K562 (cell line): ENCODE measurements around the gene ST7. TPM values are rescaled to one million over a fixed set of nuclear protein-coding genes. Genes with fewer than 3 reads are reported as not detected.

Experiments
- ATAC-seq: fragments of 200-7000 bp; cut with Tn5 transposase; 3 replicates; pipeline ENCODE4 v1.9.1; 2020; ENCODE audit warnings: moderate library complexity
- BruUV-seq: library from RNA; stranded (reverse); fragments of 400-500 nt; replicated peaks from 2 replicates; lab custom pipeline; 2021; lab: Mats Ljungman, UMichigan
- CTCF ChIA-PET: fragments of 300-600 bp; formaldehyde crosslinking; extraction: SDS; loops from one replicate; lab custom pipeline; 2021; ENCODE audit warnings: low intra/inter-chr PET ratio; lab: Yijun Ruan, JAX
- POLR2A ChIA-PET: fragments of 300-600, 350-650 bp; sonication (Branson Sonifier 250); formaldehyde crosslinking; extraction: SDS; loops from one replicate; lab custom pipeline; 2021; ENCODE audit warnings: antibody characterized with exemption, inconsistent platforms; lab: Yijun Ruan, JAX
- DNase-seq, 4 experiments: peaks; one replicate each; pipeline versions ENCODE4 v3.0.0 to v3.0.0-alpha.2; 2011 to 2018; ENCODE audit warnings: low spot score in 3 of 4, mixed read lengths in 3 of 4; ENCODE audit errors: extremely low read depth in 1 of 4
- FAIRE-seq: peaks from 2 replicates; lab custom pipeline; 2011; peaks lifted over from hg19 to GRCh38; lab: Jason Lieb, UNC
- H2AFZ ChIP-seq: 2 replicates; pipeline ENCODE4 v1.6.0; 2011; ENCODE audit warnings: low read depth, low read length, control low read depth, inconsistent platforms
- H3K27ac ChIP-seq: fragments of 200-600 bp; 3 replicates; pipeline ENCODE4 v1.8.0; 2011; ENCODE audit warnings: low read depth, mild to moderate bottlenecking, control low read depth, inconsistent platforms, low read length, moderate library complexity, mixed read lengths; ENCODE audit errors: extremely low read depth
- H3K27me3 ChIP-seq, 2 experiments: fragments of 300-600 bp in 1 of 2; 2 replicates in 1 of 2; 3 replicates in 1 of 2; pipeline versions ENCODE4 v1.6.0 to v1.8.0; 2011; ENCODE audit warnings: inconsistent platforms in 2 of 2, low read length in 2 of 2, mild to moderate bottlenecking in 1 of 2, mixed read lengths in 1 of 2, moderate library complexity in 1 of 2; ENCODE audit not compliant: control insufficient read depth in 2 of 2, insufficient read depth in 2 of 2
- H3K36me3 ChIP-seq: fragments of 300-600 bp; 3 replicates; pipeline ENCODE4 v1.8.0; 2011; ENCODE audit warnings: mild to moderate bottlenecking, low read length, inconsistent platforms; ENCODE audit not compliant: control insufficient read depth, insufficient read depth
- H3K4me1 ChIP-seq, 2 experiments: fragments of 200-600 bp in 1 of 2; replicated peaks in 1 of 2; 2 replicates in 1 of 2; 3 replicates in 1 of 2; pipeline versions ENCODE4 v1.5.1 to v1.8.0; 2011; ENCODE audit warnings: inconsistent platforms in 2 of 2, low read length in 2 of 2, mild to moderate bottlenecking in 1 of 2, mixed read lengths in 1 of 2, moderate library complexity in 1 of 2; ENCODE audit not compliant: control insufficient read depth in 2 of 2, insufficient read depth in 2 of 2
- H3K4me2 ChIP-seq: 2 replicates; pipeline ENCODE4 v1.6.1; 2011; ENCODE audit warnings: low read length, control low read depth, inconsistent platforms, mixed read lengths; ENCODE audit not compliant: insufficient read depth
- H3K4me3 ChIP-seq: fragments of 200-600 bp; sonication (generic), shearing (Covaris generic); 2 replicates; pipeline ENCODE4 v1.5.1; 2016; ENCODE audit warnings: control low read depth, inconsistent platforms
- H3K79me2 ChIP-seq: fragments of 200-600 bp; 3 replicates; pipeline ENCODE4 v1.8.0; 2011; ENCODE audit warnings: low read length, inconsistent platforms; ENCODE audit not compliant: control insufficient read depth, insufficient read depth
- H3K9ac ChIP-seq, 2 experiments: 2 replicates each; pipeline versions ENCODE4 v1.6.0 to v1.6.1; 2011; ENCODE audit warnings: low read depth in 2 of 2, low read length in 2 of 2, control low read depth in 1 of 2, inconsistent platforms in 1 of 2, mild to moderate bottlenecking in 1 of 2, mixed read lengths in 1 of 2; ENCODE audit not compliant: insufficient read depth in 1 of 2
- H3K9me1 ChIP-seq: one replicate; pipeline ENCODE4 v1.6.0; 2011; ENCODE audit warnings: inconsistent platforms, mild to moderate bottlenecking, low read length, moderate library complexity; ENCODE audit not compliant: control insufficient read depth, insufficient read depth
- H3K9me3 ChIP-seq: replicated peaks from 2 replicates; pipeline ENCODE4 v1.5.1; 2011; ENCODE audit warnings: low read depth, low read length, inconsistent platforms; ENCODE audit not compliant: control insufficient read depth, insufficient read depth
- H4K20me1 ChIP-seq: replicated peaks from 2 replicates; pipeline ENCODE4 v1.6.1; 2011; ENCODE audit warnings: low read length, inconsistent platforms, mixed read lengths; ENCODE audit not compliant: control insufficient read depth, insufficient read depth
- ATF1 ChIP-seq, 2 experiments: fragments of 450-650 bp in 1 of 2; IDR thresholded peaks; 2 replicates each; pipeline ENCODE4 v1.6.1; 2016; ENCODE audit warnings: missing compliant biosample characterization in 1 of 2, missing genetic modification characterization in 1 of 2
- ATF3 ChIP-seq, 2 experiments: fragments of 450-650 bp in 1 of 2; sonication (generic) in 1 of 2; formaldehyde crosslinking in 1 of 2; IDR thresholded peaks in 1 of 2; conservative IDR thresholded peaks in 1 of 2; 2 replicates each; pipeline versions ENCODE4 v1.6.1 to v1.8.1; 2016 to 2023; ENCODE audit warnings: mild to moderate bottlenecking in 2 of 2, moderate library complexity in 2 of 2, inconsistent platforms in 1 of 2, missing genetic modification reagents in 1 of 2
- CBX5 ChIP-seq: IDR thresholded peaks from 2 replicates; pipeline ENCODE4 v1.6.1; 2014; ENCODE audit warnings: low read depth, borderline replicate concordance
- DIDO1 ChIP-seq: fragments of 450-650 bp; IDR thresholded peaks from 2 replicates; pipeline ENCODE4 v1.6.1; 2016; ENCODE audit warnings: low read depth, missing biosample characterization, missing genetic modification characterization
- HDGF ChIP-seq: fragments of 450-650 bp; IDR thresholded peaks from 2 replicates; pipeline ENCODE4 v1.6.1; 2016
- HNRNPLL ChIP-seq: fragments of 200-400 bp; formaldehyde crosslinking; IDR thresholded peaks from 2 replicates; pipeline ENCODE4 v1.6.1; 2017; ENCODE audit warnings: low read length, low read depth, mild to moderate bottlenecking; ENCODE audit not compliant: poor library complexity, severe bottlenecking
- ILK ChIP-seq: fragments of 450-650 bp; IDR thresholded peaks from 2 replicates; pipeline ENCODE4 v1.6.1; 2016; ENCODE audit warnings: missing genetic modification characterization, low read depth, mild to moderate bottlenecking, missing compliant biosample characterization, moderate library complexity, borderline replicate concordance
- MTF1 ChIP-seq: fragments of 250-450 bp; sonication (Bioruptor Pico); IDR thresholded peaks from 2 replicates; pipeline ENCODE4 v1.9.0; 2021; ENCODE audit warnings: moderate library complexity, mild to moderate bottlenecking, inconsistent platforms, borderline replicate concordance
- MXD1 ChIP-seq: fragments of 250-450 bp; sonication (Bioruptor Pico); IDR thresholded peaks from 2 replicates; pipeline ENCODE4 v1.8.0; 2021; ENCODE audit warnings: borderline replicate concordance, mild to moderate bottlenecking, moderate library complexity; ENCODE audit not compliant: poor library complexity, severe bottlenecking
- NR4A1 ChIP-seq, 2 experiments: fragments of 250-450 bp in 1 of 2; fragments of 450-650 bp in 1 of 2; sonication (Bioruptor Pico) in 1 of 2; IDR thresholded peaks; 2 replicates each; pipeline versions ENCODE4 v1.4.0 to v1.6.1; 2016 to 2020; ENCODE audit warnings: mild to moderate bottlenecking in 2 of 2, missing compliant biosample characterization in 1 of 2, missing genetic modification characterization in 1 of 2, moderate library complexity in 1 of 2
- OTX1 ChIP-seq: fragments of 450-650 bp; formaldehyde crosslinking; IDR thresholded peaks from 2 replicates; pipeline ENCODE4 v1.4.0; 2022; ENCODE audit warnings: mild to moderate bottlenecking
- RAD21 ChIP-seq, 2 experiments: fragments of 250-450 bp in 1 of 2; fragments of 450-650 bp in 1 of 2; sonication (Bioruptor Pico) in 1 of 2; formaldehyde crosslinking in 1 of 2; IDR thresholded peaks in 1 of 2; conservative IDR thresholded peaks in 1 of 2; 2 replicates each; pipeline versions ENCODE4 v1.4.0 to v1.8.0; 2020 to 2022; ENCODE audit warnings: mild to moderate bottlenecking in 2 of 2, moderate library complexity in 1 of 2
- SAFB ChIP-seq: fragments of 200-400 bp; formaldehyde crosslinking; IDR thresholded peaks from 2 replicates; pipeline ENCODE4 v1.6.1; 2017; ENCODE audit warnings: low read depth, low read length, borderline replicate concordance
- SMAD3 ChIP-seq: fragments of 450-650 bp; formaldehyde crosslinking; conservative IDR thresholded peaks from 2 replicates; pipeline ENCODE4 v1.4.0; 2020; ENCODE audit warnings: mild to moderate bottlenecking
- STAT5A ChIP-seq: IDR thresholded peaks from 2 replicates; pipeline ENCODE4 v1.6.1; 2012; ENCODE audit warnings: low read length, inconsistent platforms, borderline replicate concordance
- TCFL5 ChIP-seq: fragments of 250-450 bp; sonication (Bioruptor Pico); conservative IDR thresholded peaks from 2 replicates; pipeline ENCODE4 v1.6.1; 2021; ENCODE audit warnings: mild to moderate bottlenecking, moderate library complexity, matching md5 sums
- ZBTB7A ChIP-seq: IDR thresholded peaks from 2 replicates; pipeline ENCODE4 v1.6.1; 2011; ENCODE audit warnings: low read depth, mild to moderate bottlenecking, low read length, moderate library complexity, borderline replicate concordance; ENCODE audit not compliant: control insufficient read depth
- ZBTB8A ChIP-seq: fragments of 450-650 bp; IDR thresholded peaks from 2 replicates; pipeline ENCODE4 v1.6.1; 2018; ENCODE audit warnings: mild to moderate bottlenecking, moderate library complexity; ENCODE audit not compliant: partially characterized antibody
- ZNF274 ChIP-seq: IDR thresholded peaks from 2 replicates; pipeline ENCODE4 v1.6.1; 2011; ENCODE audit warnings: low read depth, mild to moderate bottlenecking, low read length, moderate library complexity, borderline replicate concordance
- WGBS: fragments of 100-300 bp; shearing (Covaris generic); methylation state at CpG from one replicate; pipeline ENCODE4 v1.1.6; 2016; ENCODE audit warnings: low coverage, mixed read lengths; ENCODE audit not compliant: insufficient coverage; ENCODE audit errors: missing lambda C conversion rate; 5-methylcytosine and 5-hydroxymethylcytosine counted together
- in situ Hi-C: fragments of 300-500 bp; cut with MboI; formaldehyde crosslinking; loops from 4 replicates; pipeline ENCODE4 v1.15.0; 2018; ENCODE audit warnings: inconsistent platforms, mixed read lengths
- intact Hi-C: fragments of 100-400 bp; cut with micrococcal nuclease; formaldehyde crosslinking; loops from 2 replicates; pipeline ENCODE4 v1.14.2; 2022
- polyA plus RNA-seq, 8 experiments: library from polyadenylated mRNA; depleted of rRNA in 4 of 8; stranded (reverse) in 5 of 8; unstranded in 3 of 8; fragments of >200 nt; fragmentation: Nextera tagmentation in 2 of 8; fragmentation: Illumina TruSeq in 1 of 8; extraction: Ambion mirVana in 2 of 8; extraction: Trizol in 1 of 8; gene quantifications; 2 replicates each; pipeline versions ENCODE4 v1.2.1 to v1.2.3, GENCODE V29; 2011 to 2014; ENCODE audit warnings: inconsistent platforms in 1 of 8, missing spikeins in 1 of 8
- total RNA-seq, 7 experiments: library from RNA; depleted of rRNA in 6 of 7; stranded (reverse); fragments of >200 nt in 6 of 7; fragmentation: Illumina TruSeq in 2 of 7; extraction: Trizol in 2 of 7; gene quantifications; 2 replicates each; pipeline versions ENCODE4 v1.2.1 to v1.2.3, GENCODE V29; 2011 to 2021; ENCODE audit warnings: low replicate concordance in 1 of 7

The ST7 gene
- total and polyA plus RNA-seq, 9 of the 15 experiments (the other 6 are each of a cell fraction or from before 2014, with no cell fraction given): 23.9 to 56.3 (median 36.9) TPM

- H3K4me1 ChIP-seq: peaks cover 3 to 20% of the 10 kb centered on the region in 2 experiments; a peak in 4 of 5 replicates
- intact Hi-C loops (loop anchor here (2.0 kb wide), 1 partner anchor 172 kb away; no protein-coding TSS in a partner anchor), in situ Hi-C loops (no loop called here)
- H3K27ac ChIP-seq: no peak overlapping the region
- FAIRE-seq (peak; percentile 90), ATAC-seq (peak; percentile 88), DNase-seq (peak; percentile 74 to 87 (median 84))
- no peak overlapping the region for H2AFZ ChIP-seq
- H3K36me3 ChIP-seq: peaks cover 63% of the 10 kb centered on the region
- POLR2A ChIA-PET: interaction anchor here (0.6 to 1.1 kb wide), 4 partner anchors 9 to 124 kb away, joined by 3 to 4 read pairs (median 3); no protein-coding TSS in a partner anchor
- no peaks in the 10 kb centered on the region for H3K79me2 ChIP-seq
- H3K4me3 ChIP-seq: no peak overlapping the region
- no peaks in the 10 kb centered on the region for H3K9me1 ChIP-seq
- no peak overlapping the region for H3K4me2 ChIP-seq
- no peaks in the 10 kb centered on the region for H3K27me3 ChIP-seq
- no peak overlapping the region for H3K9ac ChIP-seq
- no peaks in the 10 kb centered on the region for H4K20me1 ChIP-seq
- 78% methylated on average over 5 of the region's 5 CpGs for WGBS
- CTCF ChIA-PET: interaction anchor here (0.6 kb wide), 1 partner anchor 983 kb away, joined by 4 read pairs; no protein-coding TSS in a partner anchor
- no TSS peak for BruUV-seq
- no peaks in the 10 kb centered on the region for H3K9me3 ChIP-seq
- TF ChIP-seq HDGF (no peak), ATF1 (CRISPR knock-in tag; IDR thresholded peaks at IDR 0.05) (no peak), ATF1 (tag; IDR thresholded peaks at IDR 0.05) (no peak), DIDO1 (tag) (no peak), CBX5 (no peak), HNRNPLL (no peak), ZNF274 (no peak), OTX1 (no peak), MTF1 (CRISPR knock-in tag) (no peak), ZBTB7A (no peak), ZBTB8A (no peak), MXD1 (CRISPR knock-in tag) (no peak), SMAD3 (CRISPR knock-in tag) (0 out of 2 replicates have a peak, but pooled peaks have one; percentile 19), TCFL5 (CRISPR knock-in tag) (no peak), ILK (tag) (no peak), RAD21 (CRISPR knock-in tag; conservative IDR thresholded peaks at IDR 0.05 in 1 of 2, IDR thresholded peaks at IDR 0.05 in 1 of 2) (peak; percentile 77 to 83), NR4A1 (CRISPR knock-in tag; IDR thresholded peaks at IDR 0.05) (no peak), NR4A1 (tag; IDR thresholded peaks at IDR 0.05) (no peak), STAT5A (peak; percentile 14; the same call in 1 of the 2 replicates), SAFB (no peak), ATF3 (IDR thresholded peaks at IDR 0.05) (no peak), ATF3 (CRISPR knock-in tag; conservative IDR thresholded peaks at IDR 0.05) (no peak)
Measured at GRCh38 chr7:117212969-117213877, 259.9 kb downstream of the ST7 start.
